GM12874 (cell line): Measurements from ENCODE around the gene CAMSAP3.

Experiments used
- TF ChIP-seq, protein P1 (sequence below): IDR thresholded peaks from 2 replicates; pipeline ENCODE4 v1.5.1; 2011; ENCODE audit warnings: low read depth, mild to moderate bottlenecking, control low read depth, low read length, moderate library complexity; ENCODE audit not compliant: insufficient read depth

The CAMSAP3 gene

DNA sequence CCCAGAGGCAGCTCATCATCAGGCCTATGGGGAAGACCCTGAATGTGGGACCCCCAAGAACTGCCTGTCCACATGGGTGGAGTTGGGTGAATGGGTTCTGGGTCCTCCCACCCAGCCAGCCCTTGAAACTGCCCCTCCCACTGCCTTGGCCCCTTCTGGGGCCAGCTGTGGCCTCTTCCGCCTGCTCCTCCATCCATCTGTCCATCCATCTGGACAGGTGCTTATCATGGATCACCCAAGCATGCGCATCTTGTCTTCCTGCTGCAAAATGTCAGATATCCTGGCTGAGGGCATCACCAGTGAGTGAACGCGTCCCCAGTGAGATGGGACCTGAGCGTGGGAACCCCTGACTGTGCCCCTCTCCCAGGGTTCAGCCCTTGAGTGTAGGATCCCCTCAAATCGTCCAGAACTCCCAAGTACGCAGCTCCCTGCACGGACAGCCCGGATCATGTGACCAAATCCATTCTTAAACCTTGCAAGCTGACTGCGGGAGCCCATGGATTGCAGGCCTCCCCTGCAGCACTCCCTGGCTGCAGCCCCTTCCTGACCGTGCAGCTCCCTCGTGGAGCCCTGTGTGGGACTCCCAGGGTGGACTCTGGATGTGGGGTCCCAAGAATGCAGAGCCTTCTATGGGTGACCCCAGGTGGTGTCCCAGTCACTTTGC, 43.3 kb downstream of the CAMSAP3 start:
- TF ChIP-seq, protein P1, sequence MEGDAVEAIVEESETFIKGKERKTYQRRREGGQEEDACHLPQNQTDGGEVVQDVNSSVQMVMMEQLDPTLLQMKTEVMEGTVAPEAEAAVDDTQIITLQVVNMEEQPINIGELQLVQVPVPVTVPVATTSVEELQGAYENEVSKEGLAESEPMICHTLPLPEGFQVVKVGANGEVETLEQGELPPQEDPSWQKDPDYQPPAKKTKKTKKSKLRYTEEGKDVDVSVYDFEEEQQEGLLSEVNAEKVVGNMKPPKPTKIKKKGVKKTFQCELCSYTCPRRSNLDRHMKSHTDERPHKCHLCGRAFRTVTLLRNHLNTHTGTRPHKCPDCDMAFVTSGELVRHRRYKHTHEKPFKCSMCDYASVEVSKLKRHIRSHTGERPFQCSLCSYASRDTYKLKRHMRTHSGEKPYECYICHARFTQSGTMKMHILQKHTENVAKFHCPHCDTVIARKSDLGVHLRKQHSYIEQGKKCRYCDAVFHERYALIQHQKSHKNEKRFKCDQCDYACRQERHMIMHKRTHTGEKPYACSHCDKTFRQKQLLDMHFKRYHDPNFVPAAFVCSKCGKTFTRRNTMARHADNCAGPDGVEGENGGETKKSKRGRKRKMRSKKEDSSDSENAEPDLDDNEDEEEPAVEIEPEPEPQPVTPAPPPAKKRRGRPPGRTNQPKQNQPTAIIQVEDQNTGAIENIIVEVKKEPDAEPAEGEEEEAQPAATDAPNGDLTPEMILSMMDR, result no peak

DNA sequence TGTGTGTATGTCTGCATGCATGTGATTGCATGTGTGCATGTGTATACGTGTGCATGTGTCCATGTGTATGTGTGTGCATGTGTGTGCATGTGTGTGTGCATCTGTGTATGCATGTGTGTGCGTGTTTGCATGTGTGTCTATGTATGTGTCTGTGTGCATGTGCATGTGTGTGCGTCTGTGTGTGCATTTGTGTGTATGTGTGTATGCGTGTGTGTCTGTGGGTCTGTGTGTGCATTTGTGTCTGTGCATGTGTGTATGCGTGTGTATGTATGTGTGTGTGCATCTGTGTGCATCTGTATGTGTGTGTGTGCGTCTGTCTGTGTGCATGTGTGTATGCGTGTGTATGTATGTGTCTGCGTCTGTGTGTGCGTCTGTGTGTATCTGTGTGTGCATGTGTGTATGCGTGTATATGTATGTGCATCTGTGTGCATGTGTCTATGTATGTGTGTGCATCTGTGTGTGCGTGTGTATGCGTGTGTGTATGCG, 44.2 kb downstream of the CAMSAP3 start:
- TF ChIP-seq, protein P1, result no peak

DNA sequence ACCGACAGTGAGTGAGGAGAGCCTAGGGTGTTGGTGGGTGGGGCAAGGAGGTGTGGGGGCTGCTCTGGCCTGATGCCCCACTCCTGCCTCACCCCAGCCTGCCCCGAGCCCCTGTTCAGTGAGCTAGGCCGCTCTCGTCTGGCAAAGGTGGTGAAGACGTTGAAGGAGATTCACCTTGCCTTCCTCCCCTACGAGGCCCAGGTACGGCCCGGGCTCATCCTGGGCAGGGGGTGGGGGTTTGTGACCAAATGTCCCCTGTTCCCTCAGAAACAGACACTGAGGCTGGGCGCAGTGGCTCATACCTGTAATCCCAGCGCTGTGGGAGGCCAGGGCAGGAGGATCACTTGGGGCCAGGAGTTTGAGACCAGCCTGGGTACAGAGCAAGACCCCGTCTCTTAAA, 45.1 kb downstream of the CAMSAP3 start:
- TF ChIP-seq, protein P1, result no peak

DNA sequence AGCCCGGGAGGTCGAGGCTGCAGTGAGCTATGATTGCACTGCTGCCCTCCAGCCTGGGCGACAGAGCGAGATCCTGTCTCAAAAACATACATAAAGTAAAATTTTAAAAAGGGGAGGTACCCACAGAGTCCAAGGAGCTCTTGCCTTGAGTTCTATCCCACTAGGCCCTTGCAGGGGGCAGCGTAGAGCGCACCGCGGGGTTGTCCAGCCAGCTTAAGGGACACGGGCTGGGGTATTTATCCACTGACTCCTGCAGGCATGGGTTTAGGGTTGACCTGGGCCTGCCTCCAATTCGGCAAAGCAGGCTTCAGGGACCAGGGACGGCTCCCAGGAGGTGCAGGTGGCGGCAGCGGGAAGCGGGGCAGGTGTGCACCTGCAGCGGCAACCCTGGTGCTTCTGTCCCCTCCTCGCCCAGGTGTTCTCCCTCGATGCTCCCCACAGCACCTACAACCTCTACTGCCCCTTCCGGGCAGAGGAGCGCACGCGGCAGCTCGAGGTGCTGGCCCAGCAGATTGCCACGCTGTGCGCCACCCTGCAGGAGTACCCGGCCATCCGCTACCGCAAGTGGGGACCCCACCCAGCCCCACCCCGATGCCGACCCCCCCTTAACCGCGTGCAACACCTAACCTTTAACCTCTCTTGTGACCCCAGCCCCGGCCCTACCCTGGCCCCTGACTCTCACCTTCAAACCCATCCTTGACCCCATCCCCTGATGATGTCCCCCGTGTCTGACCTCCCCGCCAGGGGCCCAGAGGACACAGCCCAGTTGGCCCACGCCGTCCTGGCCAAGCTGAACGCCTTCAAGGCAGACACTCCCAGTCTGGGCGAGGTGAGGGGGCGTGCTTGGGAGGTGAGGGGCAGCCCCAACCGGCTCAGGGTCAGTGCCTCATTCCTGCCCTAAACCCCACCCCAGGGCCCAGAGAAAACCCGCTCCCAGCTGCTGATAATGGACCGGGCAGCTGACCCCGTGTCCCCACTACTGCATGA, 45.9 kb downstream of the CAMSAP3 start:
- TF ChIP-seq, protein P1, result peak; percentile 14; the same call in 1 of the 2 replicates

DNA sequence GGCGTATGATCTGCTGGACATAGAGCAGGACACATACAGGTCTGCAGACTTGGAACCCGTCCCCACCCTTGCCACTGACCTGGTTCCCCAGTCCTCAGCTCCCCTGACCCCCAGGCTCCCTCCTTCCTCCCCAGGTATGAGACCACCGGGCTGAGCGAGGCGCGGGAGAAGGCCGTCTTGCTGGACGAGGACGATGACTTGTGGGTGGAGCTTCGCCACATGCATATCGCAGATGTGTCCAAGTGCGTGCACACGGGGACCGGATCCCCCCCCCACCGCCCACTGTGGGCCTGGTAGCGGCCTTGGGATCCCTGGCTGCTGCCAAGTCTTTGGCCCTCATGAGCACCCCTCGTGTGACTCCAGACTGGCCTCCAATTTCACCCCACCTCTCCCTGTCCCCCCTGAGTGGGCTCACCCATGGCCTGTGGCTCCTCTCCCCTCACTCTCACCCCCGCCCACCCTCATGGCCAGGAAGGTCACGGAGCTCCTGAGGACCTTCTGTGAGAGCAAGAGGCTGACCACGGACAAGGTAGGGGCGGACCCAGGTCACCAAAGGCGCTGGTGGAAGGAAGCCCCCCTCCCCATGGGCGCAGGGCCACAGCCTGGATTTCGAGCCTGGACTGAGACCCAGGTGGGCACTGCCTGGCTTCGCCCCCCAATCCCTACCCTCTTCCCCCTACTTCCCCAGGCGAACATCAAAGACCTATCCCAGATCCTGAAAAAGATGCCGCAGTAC, 46.8 kb downstream of the CAMSAP3 start:
- TF ChIP-seq, protein P1, result no peak

DNA sequence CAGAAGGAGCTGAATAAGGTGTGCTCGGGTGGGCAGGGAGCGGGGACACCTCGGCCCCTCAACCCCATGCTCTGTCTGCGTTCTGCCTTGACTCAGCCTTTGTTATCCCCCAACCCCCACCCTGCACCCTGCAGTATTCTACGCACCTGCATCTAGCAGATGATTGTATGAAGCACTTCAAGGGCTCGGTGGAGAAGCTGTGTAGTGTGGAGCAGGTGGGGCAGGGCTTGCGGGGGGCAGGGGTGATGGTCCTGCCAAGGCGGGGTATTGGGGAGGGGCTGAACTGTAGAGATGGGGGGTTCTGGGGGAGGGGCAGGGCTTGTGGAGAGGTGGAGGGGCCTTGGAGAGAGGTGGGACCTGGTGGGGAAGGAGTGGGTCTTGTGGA, 47.4 kb downstream of the CAMSAP3 start:
- TF ChIP-seq, protein P1, result no peak

DNA sequence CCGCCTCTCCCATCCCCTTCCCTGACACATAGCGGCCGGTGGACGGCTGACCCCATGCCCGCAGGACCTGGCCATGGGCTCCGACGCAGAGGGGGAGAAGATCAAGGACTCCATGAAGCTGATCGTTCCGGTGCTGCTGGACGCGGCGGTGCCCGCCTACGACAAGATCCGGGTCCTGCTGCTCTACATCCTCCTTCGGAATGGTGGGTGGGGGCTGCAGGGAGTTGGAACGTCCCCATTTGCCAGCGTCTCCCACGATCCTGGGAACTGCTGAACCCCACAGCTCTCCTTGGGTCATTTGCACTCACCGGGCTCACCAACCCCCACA, 48.9 kb downstream of the CAMSAP3 start:
- TF ChIP-seq, protein P1, result no peak
